Neural progenitor cell (in vitro differentiated cells): ENCODE results near the gene DCUN1D1.

ENCODE experiments used
- CTCF ChIP-seq: fragments of 200-600 bp; sonication (generic); IDR thresholded peaks from 2 replicates; pipeline ENCODE4 v1.5.1; 2017; ENCODE audit warnings: antibody characterized with exemption, mild to moderate bottlenecking
- EZH2phosphoT487 ChIP-seq: fragments of 200-600 bp; sonication (generic); IDR thresholded peaks from 2 replicates; pipeline ENCODE4 v1.6.1; 2017; ENCODE audit warnings: antibody characterized with exemption

GRCh38 chr3:182889948-182890629, 90.2 kb downstream of the DCUN1D1 start:
- no peak for TF ChIP-seq CTCF
- TF ChIP-seq EZH2phosphoT487 = no peak
